GM12892 (cell line): ENCODE data around the gene PSENEN.

Experiments
- POLR2A ChIP-seq: IDR thresholded peaks from 2 replicates; pipeline ENCODE4 v1.6.1; 2011; ENCODE audit warnings: low read depth, low read length, control low read depth
- TAF1 ChIP-seq: IDR thresholded peaks from 2 replicates; pipeline ENCODE4 v1.6.1; 2011; ENCODE audit warnings: low read depth, mild to moderate bottlenecking, control low read depth, low read length, borderline replicate concordance

- TF ChIP-seq POLR2A (no peak), TAF1 (no peak)
These were observed 1.6 kb upstream of the PSENEN start for GRCh38 chr19:35743640-35744429.
